Measurements from ENCODE around the gene RELN. TPM values are rescaled to one million over a fixed set of nuclear protein-coding genes. Genes with fewer than 3 reads are reported as not detected.

The RELN gene
- total RNA-seq, 1 experiment from 2014 or later, result 0.02 TPM

DNA sequence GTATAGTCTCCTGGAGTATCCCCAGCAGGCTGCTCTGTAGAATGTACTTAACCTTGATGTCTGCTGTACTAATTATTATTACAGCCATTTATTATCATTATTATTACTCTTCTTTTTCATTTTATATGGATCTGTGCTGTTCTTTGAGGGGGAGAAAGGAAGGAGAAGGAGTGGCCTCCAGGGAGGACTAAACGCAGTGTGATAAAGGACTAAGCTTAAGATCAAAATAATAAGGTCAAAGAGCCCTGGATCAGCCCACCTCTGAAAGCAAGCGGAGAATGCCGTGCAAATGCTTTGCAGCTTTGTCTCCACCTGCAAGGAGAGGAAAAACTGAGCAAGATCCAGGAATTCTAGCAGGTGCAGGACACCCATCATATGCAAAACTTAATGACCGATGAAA, 65.3 kb downstream of the RELN start:
- H3K9me3 ChIP-seq (ENCODE audit: control insufficient read depth, low read depth, low read length), result no peaks in the 10 kb centered on the region
- peaks cover 4 to 8% of the 10 kb centered on the region in 2 experiments; a peak in 3 of 4 replicates for H3K4me1 Mint-ChIP-seq
- H4K8ac ChIP-seq (replicated peaks; ENCODE audit: insufficient read length, low read depth, low read length), result no peak overlapping the region
- no peak overlapping the region for H3K23ac ChIP-seq (ENCODE audit: insufficient read length, low read depth, low read length)
- no CpG with 5 or more reads among the region's 4 CpGs for WGBS (ENCODE audit: extremely low coverage, insufficient read length, low lambda C conversion rate)
- H3K9ac ChIP-seq (ENCODE audit: extremely low read depth, insufficient read length, low read length), result no peak overlapping the region
- no peaks in the 10 kb centered on the region for H3K27me3 ChIP-seq (ENCODE audit: insufficient read depth, low read length)
- no peak overlapping the region for H2BK120ac ChIP-seq (ENCODE audit: low read depth, low read length, poor library complexity, severe bottlenecking)
- no peak overlapping the region for H2AFZ ChIP-seq (ENCODE audit: low read length)
- no peak overlapping the region for H3K4ac ChIP-seq (ENCODE audit: low read depth, low read length)
- H2AK5ac ChIP-seq (ENCODE audit: insufficient read length, low read length), result no peak overlapping the region
- no peaks in the 10 kb centered on the region for H3K79me1 ChIP-seq (ENCODE audit: insufficient read depth, low read depth, low read length, poor library complexity, severe bottlenecking)
- no peak overlapping the region for H2BK20ac ChIP-seq (ENCODE audit: low read depth, low read length, poor library complexity, severe bottlenecking)
- no peak overlapping the region for H3K14ac ChIP-seq (ENCODE audit: insufficient read depth, low read length)
- no peak for DNase-seq
- H3T11ph ChIP-seq (ENCODE audit: low read length), result no peak overlapping the region
- H2BK5ac ChIP-seq (ENCODE audit: insufficient read length, low read length), result no peak overlapping the region
- H3K4me2 ChIP-seq (ENCODE audit: insufficient read depth, insufficient read length, low read length), result no peak overlapping the region
- H2BK12ac ChIP-seq (ENCODE audit: insufficient read length, low read depth, low read length), result no peak overlapping the region
- H3K36me3 Mint-ChIP-seq (ENCODE audit: insufficient read depth in 1 of 3, low read depth in 3 of 3), result no peaks in the 10 kb centered on the region
- H3K9me3 Mint-ChIP-seq, result no peaks in the 10 kb centered on the region
- no peaks in the 10 kb centered on the region for H3K4me1 ChIP-seq (ENCODE audit: insufficient read depth, low read length)
- no peak overlapping the region for H4K5ac ChIP-seq (ENCODE audit: insufficient read length, low read depth, low read length)
- H4K91ac ChIP-seq (ENCODE audit: insufficient read length, low read depth, low read length), result no peak overlapping the region
- no peak overlapping the region for H3K4me3 Mint-ChIP-seq
- H3K27ac ChIP-seq (ENCODE audit: insufficient read length, low read depth, low read length), result no peak overlapping the region
- H2BK15ac ChIP-seq (ENCODE audit: low read depth, low read length), result no peak overlapping the region
- H3K79me2 ChIP-seq (ENCODE audit: insufficient read depth, low read length), result no peaks in the 10 kb centered on the region
- peaks cover 2% of the 10 kb centered on the region; the same call in 1 of the 2 replicates for H3K27me3 Mint-ChIP-seq (ENCODE audit: low read depth)
- no peak overlapping the region for H3K56ac ChIP-seq (ENCODE audit: insufficient read length, low read depth, low read length)
- no peaks in the 10 kb centered on the region for H3K23me2 ChIP-seq (ENCODE audit: insufficient read length, low read depth, low read length, poor library complexity, severe bottlenecking)
- no peak overlapping the region for H3K27ac Mint-ChIP-seq
- no peak for TF ChIP-seq CTCF (conservative IDR thresholded peaks at IDR 0.05)
- H3K18ac ChIP-seq (ENCODE audit: insufficient read length, low read depth, low read length), result no peak overlapping the region
- no peaks in the 10 kb centered on the region for H4K20me1 ChIP-seq (ENCODE audit: control insufficient read depth, insufficient read depth, insufficient read length)

Measured in H9 (cell line).